Nephron (organoid): ENCODE results near the gene ZSCAN20.

Source experiments
- H3K27ac Mint-ChIP-seq, 3 experiments: 2 replicates each; pipeline ENCODE4 v1.8.0; 2020; ENCODE audit warnings: mixed read lengths in 3 of 3, mild to moderate bottlenecking in 2 of 3, moderate library complexity in 1 of 3
- H3K27me3 Mint-ChIP-seq: 2 replicates; pipeline ENCODE4 v1.8.0; 2021; ENCODE audit warnings: low read depth, mild to moderate bottlenecking, moderate library complexity, mixed read lengths
- H3K36me3 Mint-ChIP-seq: 2 replicates; pipeline ENCODE4 v1.8.0; 2020; ENCODE audit warnings: low read depth, mixed read lengths
- H3K4me1 Mint-ChIP-seq: 2 replicates; pipeline ENCODE4 v1.8.0; 2020; ENCODE audit warnings: mixed read lengths
- H3K4me3 Mint-ChIP-seq, 3 experiments: 2 replicates each; pipeline ENCODE4 v1.8.0; 2020; ENCODE audit warnings: mild to moderate bottlenecking in 3 of 3, mixed read lengths in 3 of 3, moderate library complexity in 2 of 3
- H3K9me3 Mint-ChIP-seq: 2 replicates; pipeline ENCODE4 v1.8.0; 2020; ENCODE audit warnings: mixed read lengths
- CTCF ChIP-seq, 3 experiments: fragments of 200-600 bp; sonication (generic); IDR thresholded peaks; one replicate each; pipeline ENCODE4 v1.5.0; 2021; ENCODE audit warnings: antibody characterized with exemption in 3 of 3; ENCODE audit not compliant: unreplicated experiment in 3 of 3

Gene ZSCAN20

GRCh38 chr1:33527934-33528333 is 55.5 kb downstream of the ZSCAN20 start:
- no peak for TF ChIP-seq CTCF (IDR thresholded peaks at IDR 0.05; ENCODE audit: unreplicated experiment in 3 of 3)
- H3K4me3 Mint-ChIP-seq, result no peak overlapping the region
- H3K27me3 Mint-ChIP-seq, result peaks cover 4% of the 10 kb centered on the region

DNA sequence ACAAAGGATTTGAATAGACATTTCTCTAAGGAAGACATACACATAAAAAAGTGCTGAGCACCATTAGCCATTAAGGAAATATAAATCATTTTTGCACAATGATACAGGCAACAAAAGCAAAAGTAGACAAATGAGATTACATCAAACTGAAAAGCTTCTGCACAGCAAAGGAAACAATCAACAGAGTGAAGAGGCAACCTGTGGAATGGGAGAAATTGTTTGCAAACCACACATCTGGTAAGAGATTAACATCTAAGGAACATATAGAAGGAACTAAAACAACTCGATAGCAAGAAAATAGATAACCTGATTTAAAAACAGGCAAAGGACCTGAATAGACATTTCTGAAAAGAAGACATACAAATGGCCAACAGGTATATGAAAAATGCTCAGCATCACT is 57.5 kb downstream of the ZSCAN20 start:
- TF ChIP-seq CTCF (IDR thresholded peaks at IDR 0.05; ENCODE audit: unreplicated experiment in 3 of 3), result no peak
- Mint-ChIP-seq H3K36me3 (no peaks in the 10 kb centered on the region), H3K4me1 (no peaks in the 10 kb centered on the region), H3K27ac (no peak overlapping the region), H3K9me3 (peaks cover 3% of the 10 kb centered on the region), H3K27me3 (no peaks in the 10 kb centered on the region), H3K4me3 (no peak overlapping the region)

More at GRCh38 chr1:33527934-33528333, 55.5 kb downstream of the ZSCAN20 start:
- no peak overlapping the region for H3K27ac Mint-ChIP-seq
- no peaks in the 10 kb centered on the region for H3K36me3 Mint-ChIP-seq
- H3K9me3 Mint-ChIP-seq, result peaks cover 3% of the 10 kb centered on the region
- H3K4me1 Mint-ChIP-seq, result no peaks in the 10 kb centered on the region

GRCh38 chr1:33532250-33532649 is 59.8 kb downstream of the ZSCAN20 start:
- H3K9me3 Mint-ChIP-seq, result no peaks in the 10 kb centered on the region
- no peak overlapping the region for H3K4me3 Mint-ChIP-seq
- no peak for TF ChIP-seq CTCF (IDR thresholded peaks at IDR 0.05; ENCODE audit: unreplicated experiment in 3 of 3)
- no peaks in the 10 kb centered on the region for H3K27me3 Mint-ChIP-seq
- no peaks in the 10 kb centered on the region for H3K4me1 Mint-ChIP-seq
- H3K27ac Mint-ChIP-seq, result no peak overlapping the region
- H3K36me3 Mint-ChIP-seq, result no peaks in the 10 kb centered on the region

- H3K27ac Mint-ChIP-seq, result no peak overlapping the region
- H3K9me3 Mint-ChIP-seq, result no peaks in the 10 kb centered on the region
- no peak overlapping the region for H3K4me3 Mint-ChIP-seq
- no peaks in the 10 kb centered on the region for H3K4me1 Mint-ChIP-seq
- no peaks in the 10 kb centered on the region for H3K36me3 Mint-ChIP-seq
- peaks cover 3% of the 10 kb centered on the region for H3K27me3 Mint-ChIP-seq
- no peak for TF ChIP-seq CTCF (IDR thresholded peaks at IDR 0.05; ENCODE audit: unreplicated experiment in 3 of 3)
Observed at GRCh38 chr1:33532936-33533335, 60.5 kb downstream of the ZSCAN20 start.

DNA sequence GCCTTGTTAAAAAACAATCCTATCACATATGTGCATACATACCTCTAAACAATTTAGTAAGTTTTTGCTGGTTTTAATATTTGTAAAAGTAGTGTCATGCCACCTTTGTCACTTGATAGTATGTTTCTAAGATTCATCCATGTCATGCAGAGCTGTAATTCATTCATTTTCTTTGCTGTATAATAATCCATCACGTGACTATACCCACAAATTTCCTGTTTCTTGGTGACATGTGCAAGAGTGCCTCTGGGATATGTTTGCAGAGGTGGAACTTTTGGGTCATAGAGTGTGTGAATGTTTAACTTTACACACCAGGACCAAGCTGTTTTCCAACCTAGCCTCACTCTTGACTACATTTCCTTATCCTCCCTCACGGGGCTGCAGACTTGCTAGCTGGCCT is 62.9 kb downstream of the ZSCAN20 start:
- no peak overlapping the region for H3K4me3 Mint-ChIP-seq
- no peaks in the 10 kb centered on the region for H3K36me3 Mint-ChIP-seq
- H3K27ac Mint-ChIP-seq, result no peak overlapping the region
- H3K4me1 Mint-ChIP-seq, result no peaks in the 10 kb centered on the region
- peaks cover 3% of the 10 kb centered on the region for H3K27me3 Mint-ChIP-seq
- no peak for TF ChIP-seq CTCF (IDR thresholded peaks at IDR 0.05; ENCODE audit: unreplicated experiment in 3 of 3)
- H3K9me3 Mint-ChIP-seq, result no peaks in the 10 kb centered on the region

GRCh38 chr1:33537885-33538284 is 65.4 kb downstream of the ZSCAN20 start:
- Mint-ChIP-seq H3K9me3 (no peaks in the 10 kb centered on the region), H3K4me3 (no peak overlapping the region), H3K4me1 (no peaks in the 10 kb centered on the region), H3K27me3 (peaks cover 3% of the 10 kb centered on the region), H3K36me3 (no peaks in the 10 kb centered on the region), H3K27ac (no peak overlapping the region)
- no peak for TF ChIP-seq CTCF (IDR thresholded peaks at IDR 0.05; ENCODE audit: unreplicated experiment in 3 of 3)
